HEK293T (cell line): ENCODE results near the gene ACIN1.

Source experiments
- CTCF ChIA-PET: fragments of 350-600 bp; formaldehyde crosslinking; extraction: SDS; loops from one replicate; lab custom pipeline; 2021; ENCODE audit warnings: antibody characterized with exemption, inconsistent platforms; lab: Yijun Ruan, JAX
- POLR2A ChIA-PET: fragments of 350-600 bp; formaldehyde crosslinking; extraction: SDS; loops from one replicate; lab custom pipeline; 2020; ENCODE audit warnings: antibody characterized with exemption, inconsistent platforms; lab: Yijun Ruan, JAX
- DNase-seq: peaks from one replicate; pipeline ENCODE4 v3.0.0; 2012; ENCODE audit warnings: mixed read lengths; ENCODE audit errors: extremely low spot score
- ARNT ChIP-seq: fragments of 450-650 bp; IDR thresholded peaks from 2 replicates; pipeline ENCODE4 v1.6.1; 2017; ENCODE audit warnings: mild to moderate bottlenecking
- BHLHE40 ChIP-seq: fragments of 450-650 bp; IDR thresholded peaks from 2 replicates; pipeline ENCODE4 v1.6.1; 2016; ENCODE audit warnings: mild to moderate bottlenecking, moderate library complexity, borderline replicate concordance
- CTBP1 ChIP-seq: fragments of 450-650 bp; IDR thresholded peaks from 2 replicates; pipeline ENCODE4 v1.6.1; 2016; ENCODE audit warnings: borderline replicate concordance
- ELF4 ChIP-seq: fragments of 450-650 bp; IDR thresholded peaks from 2 replicates; pipeline ENCODE4 v1.6.1; 2017; ENCODE audit warnings: antibody characterized with exemption
- FOXA1 ChIP-seq: fragments of 450-650 bp; IDR thresholded peaks from 2 replicates; pipeline ENCODE4 v1.6.1; 2016; ENCODE audit warnings: mild to moderate bottlenecking
- FOXK2 ChIP-seq: fragments of 450-650 bp; IDR thresholded peaks from 2 replicates; pipeline ENCODE4 v1.6.1; 2016; ENCODE audit warnings: mild to moderate bottlenecking
- FOXM1 ChIP-seq: fragments of 450-650 bp; IDR thresholded peaks from 2 replicates; pipeline ENCODE4 v1.6.1; 2017; ENCODE audit warnings: mild to moderate bottlenecking, borderline replicate concordance
- HDGF ChIP-seq: fragments of 450-650 bp; IDR thresholded peaks from 2 replicates; pipeline ENCODE4 v1.6.1; 2017; ENCODE audit warnings: antibody characterized with exemption, borderline replicate concordance
- L3MBTL2 ChIP-seq: fragments of 450-650 bp; conservative IDR thresholded peaks from 2 replicates; pipeline ENCODE4 v1.6.1; 2016; ENCODE audit warnings: mild to moderate bottlenecking
- LEF1 ChIP-seq: fragments of 450-650 bp; IDR thresholded peaks from 2 replicates; pipeline ENCODE4 v1.6.1; 2017; ENCODE audit warnings: mild to moderate bottlenecking, borderline replicate concordance
- NFRKB ChIP-seq: fragments of 450-650 bp; IDR thresholded peaks from 2 replicates; pipeline ENCODE4 v1.6.1; 2016; ENCODE audit warnings: mild to moderate bottlenecking, moderate library complexity
- SP1 ChIP-seq: fragments of 450-650 bp; IDR thresholded peaks from 2 replicates; pipeline ENCODE4 v1.6.1; 2017
- SUZ12 ChIP-seq: fragments of 450-650 bp; IDR thresholded peaks from 2 replicates; pipeline ENCODE4 v1.6.1; 2016; ENCODE audit warnings: mild to moderate bottlenecking
- TARDBP ChIP-seq: fragments of 450-650 bp; IDR thresholded peaks from 2 replicates; pipeline ENCODE4 v1.6.1; 2016
- ZNF384 ChIP-seq: fragments of 450-650 bp; IDR thresholded peaks from 2 replicates; pipeline ENCODE4 v1.6.1; 2016
- TF ChIP-seq, protein P1 (sequence below): fragments of 450-650 bp; IDR thresholded peaks from 2 replicates; pipeline ENCODE4 v1.6.1; 2016

The ACIN1 gene

DNA sequence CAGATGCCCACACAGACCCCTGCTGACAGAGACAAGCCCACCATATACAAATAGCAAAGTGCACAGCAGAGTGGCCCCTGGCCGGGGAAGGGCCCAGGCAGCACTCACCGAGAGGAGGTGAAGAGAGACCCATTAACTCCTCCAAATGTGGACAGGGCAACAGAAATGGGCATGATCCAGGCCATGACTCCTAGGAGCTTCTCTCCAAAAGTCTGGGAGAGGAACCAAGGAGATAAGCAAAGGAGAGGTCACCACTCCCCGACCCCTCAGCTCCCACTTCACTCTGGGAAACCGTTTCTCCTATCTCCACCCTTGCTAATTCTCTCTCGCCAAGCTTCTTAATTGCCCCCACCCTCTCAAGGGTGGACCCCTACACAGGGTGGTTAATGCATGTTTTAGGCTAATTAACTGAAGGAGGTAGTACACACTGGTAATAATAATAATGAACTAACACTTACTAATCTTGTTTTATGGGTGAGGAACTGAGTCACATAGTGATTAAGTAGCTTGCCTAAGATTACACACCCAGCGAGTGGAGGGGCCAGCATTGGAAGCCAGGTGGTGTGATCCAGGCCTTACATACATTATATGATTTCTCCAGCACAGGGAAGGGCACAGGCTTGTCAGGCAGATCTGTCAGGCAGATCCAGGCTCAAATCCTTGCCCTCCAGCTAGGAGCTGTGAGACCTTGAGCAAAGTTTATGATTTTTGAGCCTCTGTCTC, 43.0 kb upstream of the ACIN1 start:
- no peak for TF ChIP-seq FOXA1
- DNase-seq = no peak
- CTCF ChIA-PET = no interaction called here
- POLR2A ChIA-PET = no interaction called here

DNA sequence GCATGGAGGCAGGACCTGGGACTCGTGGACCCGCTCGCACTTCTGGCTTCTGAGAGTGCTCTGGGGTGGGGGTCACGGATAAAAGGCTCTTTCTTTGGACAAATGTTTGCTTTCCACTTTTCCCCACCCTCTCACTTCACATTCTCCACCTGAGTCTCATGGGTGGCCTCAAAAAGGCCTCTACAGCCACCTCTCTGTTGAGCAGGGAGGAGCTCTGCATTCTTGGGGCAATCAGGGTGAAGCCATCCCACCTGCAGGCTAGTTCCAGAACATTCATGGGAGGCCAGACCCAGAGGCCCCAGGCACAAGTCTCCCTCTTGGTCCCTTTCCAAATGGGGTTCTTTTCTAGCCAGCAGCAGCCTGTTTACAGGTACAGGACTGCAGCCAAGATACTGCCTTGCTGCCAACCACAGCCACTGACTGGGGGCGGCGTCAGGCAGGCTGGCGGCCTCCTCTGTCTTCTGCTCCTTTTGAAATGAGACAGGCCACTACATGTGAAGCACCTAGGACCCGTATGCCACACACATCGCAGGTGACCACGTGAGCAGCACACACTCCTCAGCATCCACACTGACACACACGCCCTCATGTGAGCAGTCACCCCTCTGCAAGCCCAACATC, 42.4 kb upstream of the ACIN1 start:
- POLR2A ChIA-PET = no interaction called here
- CTCF ChIA-PET = no interaction called here
- DNase-seq = no peak
- TF ChIP-seq LEF1 = no peak

DNA sequence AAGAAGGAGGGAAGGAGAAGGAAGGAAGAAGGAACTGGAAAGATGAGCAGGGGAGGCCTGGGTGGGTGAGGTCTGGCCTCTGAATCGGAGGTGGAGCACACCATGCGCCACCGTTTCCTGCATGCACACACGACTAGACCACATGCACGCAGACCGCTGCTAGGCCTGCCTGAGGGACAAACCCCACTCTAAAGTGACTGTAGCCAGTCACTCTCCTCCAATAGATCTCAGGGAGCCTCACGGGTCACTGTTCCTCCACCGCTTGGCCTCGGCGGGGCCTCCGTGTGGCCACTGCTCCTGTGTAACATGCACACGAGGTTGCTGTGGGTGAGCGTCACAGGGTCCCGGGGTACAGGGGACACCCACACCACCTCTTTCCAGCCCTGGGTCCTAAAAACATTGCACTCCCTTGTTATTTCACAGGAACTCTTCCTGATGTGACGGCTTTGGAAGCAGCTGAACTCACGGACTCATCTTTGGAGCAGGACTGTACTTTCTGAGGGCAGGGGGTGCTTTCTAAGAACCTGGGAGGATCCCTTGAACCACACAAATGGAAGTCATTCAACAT, 41.7 kb upstream of the ACIN1 start:
- TF ChIP-seq ELF4 = no peak
- no peak for TF ChIP-seq FOXM1
- no peak for TF ChIP-seq ARNT
- no peak for TF ChIP-seq SP1
- no peak for TF ChIP-seq LEF1
- no peak for TF ChIP-seq BHLHE40
- TF ChIP-seq FOXK2 = no peak
- TF ChIP-seq, protein P1, sequence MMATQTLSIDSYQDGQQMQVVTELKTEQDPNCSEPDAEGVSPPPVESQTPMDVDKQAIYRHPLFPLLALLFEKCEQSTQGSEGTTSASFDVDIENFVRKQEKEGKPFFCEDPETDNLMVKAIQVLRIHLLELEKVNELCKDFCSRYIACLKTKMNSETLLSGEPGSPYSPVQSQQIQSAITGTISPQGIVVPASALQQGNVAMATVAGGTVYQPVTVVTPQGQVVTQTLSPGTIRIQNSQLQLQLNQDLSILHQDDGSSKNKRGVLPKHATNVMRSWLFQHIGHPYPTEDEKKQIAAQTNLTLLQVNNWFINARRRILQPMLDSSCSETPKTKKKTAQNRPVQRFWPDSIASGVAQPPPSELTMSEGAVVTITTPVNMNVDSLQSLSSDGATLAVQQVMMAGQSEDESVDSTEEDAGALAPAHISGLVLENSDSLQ = no peak
- no peak for TF ChIP-seq L3MBTL2
- TF ChIP-seq ZNF384 = no peak
- no peak for DNase-seq
- CTCF ChIA-PET = no interaction called here
- POLR2A ChIA-PET = no interaction called here

DNA sequence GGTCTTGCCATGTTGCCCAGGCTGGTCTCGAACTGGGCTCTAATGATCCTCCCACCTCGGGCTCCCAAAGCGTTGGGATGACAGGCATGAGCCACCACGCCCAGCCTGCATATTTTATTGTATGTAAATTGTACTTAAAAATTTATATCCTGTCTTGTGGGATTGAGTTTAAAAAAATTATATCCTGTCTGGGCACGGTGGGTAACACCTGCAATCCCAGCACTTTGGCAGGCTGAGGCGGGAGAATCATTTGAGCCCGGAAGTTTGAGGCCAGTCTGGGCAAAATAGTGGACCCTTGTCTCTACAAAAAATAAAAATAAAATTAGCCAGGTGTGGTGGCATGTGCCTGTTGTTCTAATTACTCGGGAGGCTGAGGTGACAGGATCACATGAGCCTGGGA, 38.0 kb upstream of the ACIN1 start:
- TF ChIP-seq BHLHE40 = no peak
- TF ChIP-seq NFRKB = no peak
- no peak for TF ChIP-seq ZNF384
- no peak for TF ChIP-seq SUZ12
- no peak for TF ChIP-seq CTBP1
- no peak for TF ChIP-seq FOXM1
- no peak for TF ChIP-seq L3MBTL2
- no peak for TF ChIP-seq ARNT
- no peak for TF ChIP-seq TARDBP
- TF ChIP-seq FOXK2 = no peak
- no peak for TF ChIP-seq ELF4
- no peak for TF ChIP-seq FOXA1
- no peak for TF ChIP-seq LEF1
- TF ChIP-seq, protein P1 = no peak
- no peak for TF ChIP-seq HDGF
- POLR2A ChIA-PET = no interaction called here
- CTCF ChIA-PET = no interaction called here
- DNase-seq = no peak

DNA sequence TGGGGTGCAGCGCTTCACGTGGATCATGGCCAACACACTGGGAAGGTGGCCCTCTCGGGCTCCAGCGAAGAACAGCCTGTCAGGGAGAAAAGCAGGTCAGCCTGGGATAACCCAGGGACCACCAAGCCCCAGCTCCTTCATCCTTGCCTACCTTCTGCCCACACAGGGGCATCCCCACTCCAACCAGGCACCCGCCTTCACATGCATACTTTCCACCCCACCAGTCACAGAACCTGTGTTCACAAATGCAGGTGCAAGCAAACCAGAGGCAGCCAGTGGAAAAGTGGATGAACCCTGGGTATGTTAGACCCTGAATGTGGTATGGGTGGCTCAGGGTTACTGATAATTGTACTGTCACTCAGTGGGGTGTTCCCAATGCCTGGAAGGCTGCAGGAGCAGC, 36.5 kb upstream of the ACIN1 start:
- TF ChIP-seq NFRKB (no peak), L3MBTL2 (no peak), BHLHE40 (no peak), FOXK2 (no peak), SUZ12 (no peak)
- CTCF ChIA-PET = interaction anchor here (2.1 kb wide), 1 partner anchor 10 kb away, joined by 9 read pairs; no protein-coding TSS in a partner anchor
- no peak for DNase-seq

DNA sequence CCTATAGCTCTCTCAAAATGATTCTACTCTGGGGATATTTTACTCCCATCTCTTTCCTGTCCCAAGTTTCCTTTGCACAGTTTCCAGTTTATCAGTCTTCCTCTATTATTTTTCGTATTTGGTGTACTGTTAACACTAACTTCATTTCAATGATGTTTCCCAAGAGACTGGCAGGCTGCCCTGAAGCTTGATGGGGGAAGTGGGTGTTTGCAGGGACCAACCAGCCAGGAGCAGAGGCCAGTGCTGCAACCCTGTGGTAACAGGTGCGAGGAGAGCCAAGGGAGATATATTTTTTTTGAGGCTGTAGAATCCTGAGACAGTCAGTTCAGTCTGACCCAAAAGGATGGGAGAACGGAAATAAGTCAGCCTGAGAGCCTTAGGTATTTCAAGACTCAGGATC, 35.9 kb upstream of the ACIN1 start:
- POLR2A ChIA-PET = no interaction called here

More for the DNA sequence above, 36.5 kb upstream of the ACIN1 start:
- POLR2A ChIA-PET = no interaction called here

More for the DNA sequence above, 35.9 kb upstream of the ACIN1 start:
- no peak for DNase-seq
- CTCF ChIA-PET = interaction anchor here (2.0 to 2.1 kb wide), 2 partner anchors 10 to 62 kb away, joined by 7 to 9 read pairs; no protein-coding TSS in a partner anchor
- TF ChIP-seq ELF4 (no peak), ZNF384 (no peak), SP1 (no peak), BHLHE40 (no peak), TARDBP (no peak), LEF1 (no peak), FOXM1 (no peak), FOXK2 (no peak), NFRKB (no peak), L3MBTL2 (no peak), ARNT (no peak)
- TF ChIP-seq, protein P1 = no peak
